H1 (cell line): ENCODE data around the gene DSCAM. TPM values are rescaled to one million over a fixed set of nuclear protein-coding genes. Genes with fewer than 3 reads are reported as not detected.

Experiments used
- GTF2F1 ChIP-seq: IDR thresholded peaks from 2 replicates; pipeline ENCODE4 v1.6.1; 2012; ENCODE audit warnings: low read depth, low read length, improper control_type of control experiment, borderline replicate concordance
- polyA plus RNA-seq, 7 experiments: library from polyadenylated mRNA; depleted of rRNA in 3 of 7; stranded (reverse) in 5 of 7; unstranded in 2 of 7; fragments of >200 nt in 5 of 7; fragments of 200-250 nt in 2 of 7; gene quantifications; 1 replicate in 5 of 7; 2 replicates in 1 of 7; 4 replicates in 1 of 7; pipeline versions ENCODE4 v1.2.1 to v1.2.3, GENCODE V29; 2011 to 2013; ENCODE audit warnings: missing spikeins in 2 of 7, mixed read lengths in 2 of 7
- total RNA-seq: library from RNA; stranded (reverse); fragmentation: NEBNext Ultra II Directional; extraction: Animal tissue kit (Norgen Biotek cat#: 25700); gene quantifications from 2 replicates; pipeline ENCODE4 v1.2.1, GENCODE V29; 2021

The DSCAM gene
- total and polyA plus RNA-seq, 2 of the 8 experiments (the other 6 are each of a cell fraction or from before 2014, with no cell fraction given) = 0.02 to 0.15 TPM

GRCh38 chr21:39984286-39984991 lies 862.5 kb downstream of the DSCAM start (continued):
- no peak for TF ChIP-seq GTF2F1
- TF ChIP-seq, all 59 proteins: peak for 0
